ENCODE measurements around the gene ITGA2B. TPM values are rescaled to one million over a fixed set of nuclear protein-coding genes. Genes with fewer than 3 reads are reported as not detected.
"Not testable (repeated sequence)": the region's sequence is repeated elsewhere in the genome, so short reads cannot be mapped to it uniquely, and the experiment has no call there.

ITGA2B gene
- total and polyA plus RNA-seq, 3 donors from 2014 or later, result 5.1 to 6.7 (median 6.0) TPM

- no peak for TF ChIP-seq CTCF (IDR thresholded peaks at IDR 0.05)
- no peak for DNase-seq
- H3K4me1 ChIP-seq, result no peaks in the 10 kb centered on the region
- no peaks in the 10 kb centered on the region for H3K9me3 ChIP-seq
- H3K27me3 ChIP-seq, result no peaks in the 10 kb centered on the region
- H3K4me3 ChIP-seq, result no peak overlapping the region
- H3K27ac ChIP-seq, result no peak overlapping the region
- WGBS, 2 donors, result 94 to 98% methylated on average over 2 of the region's 2 CpGs
- H3K36me3 ChIP-seq (ENCODE audit: low read depth, missing control alignments), result no peaks in the 10 kb centered on the region
- intact Hi-C loops (cut with DNase I; ENCODE audit: low total_unique reads), result no loop called here
Observed at GRCh38 chr17:44394833-44395232, 5.4 kb upstream of the ITGA2B start.

GRCh38 chr17:44394112-44394511, 4.7 kb upstream of the ITGA2B start:
- intact Hi-C loops (cut with DNase I; ENCODE audit: low total_unique reads); H3K9me3 ChIP-seq; H3K27ac ChIP-seq; H3K36me3 ChIP-seq (ENCODE audit: low read depth, missing control alignments); H3K4me1 ChIP-seq; H3K27me3 ChIP-seq; DNase-seq; H3K4me3 ChIP-seq: not testable (repeated sequence)
- WGBS, 2 donors, result 98 to 99% methylated on average over 9 of the region's 9 CpGs

- no peaks in the 10 kb centered on the region for H3K27me3 ChIP-seq
- no peak overlapping the region for H3K4me3 ChIP-seq
- TF ChIP-seq CTCF (IDR thresholded peaks at IDR 0.05) (no peak), POLR2A (IDR thresholded peaks at IDR 0.05) (no peak)
- H3K36me3 ChIP-seq (ENCODE audit: low read depth, missing control alignments), result no peaks in the 10 kb centered on the region
- H3K27ac ChIP-seq, result no peak overlapping the region
- 78 to 84% methylated on average over 10 of the region's 10 CpGs for WGBS, 2 donors
- H3K9me3 ChIP-seq, result no peaks in the 10 kb centered on the region
- H3K4me1 ChIP-seq, result no peaks in the 10 kb centered on the region
- DNase-seq, result no peak
- intact Hi-C loops (cut with DNase I; ENCODE audit: low total_unique reads), result no loop called here
Observed at GRCh38 chr17:44390250-44390870, 911 bp upstream of the ITGA2B start.

- Histone ChIP-seq H3K4me1 (peaks cover 4% of the 10 kb centered on the region), H3K9me3 (no peaks in the 10 kb centered on the region), H3K27ac (no peak overlapping the region), H3K4me3 (no peak overlapping the region), H3K27me3 (no peaks in the 10 kb centered on the region), H3K36me3 (ENCODE audit: low read depth, missing control alignments) (no peaks in the 10 kb centered on the region)
- no peak for DNase-seq
- TF ChIP-seq POLR2A (IDR thresholded peaks at IDR 0.05) (no peak), CTCF (IDR thresholded peaks at IDR 0.05) (no peak)
- intact Hi-C loops (cut with DNase I; ENCODE audit: low total_unique reads), result no loop called here
- 87 to 89% methylated on average over 6 of the region's 6 CpGs for WGBS, 2 donors
Observed at GRCh38 chr17:44389723-44390202, 314 bp upstream of the ITGA2B start.

- no peaks in the 10 kb centered on the region for H3K36me3 ChIP-seq (ENCODE audit: low read depth, missing control alignments)
- no peak for TF ChIP-seq CTCF (IDR thresholded peaks at IDR 0.05)
- no peaks in the 10 kb centered on the region for H3K9me3 ChIP-seq
- H3K4me1 ChIP-seq, result peaks cover 7% of the 10 kb centered on the region
- 92 to 95% methylated on average over 2 of the region's 2 CpGs for WGBS, 2 donors
- intact Hi-C loops (cut with DNase I; ENCODE audit: low total_unique reads), result no loop called here
- no peak overlapping the region for H3K27ac ChIP-seq
- no peak overlapping the region for H3K4me3 ChIP-seq
- no peak for DNase-seq
- H3K27me3 ChIP-seq, result no peaks in the 10 kb centered on the region
Observed at GRCh38 chr17:44387804-44388203, 1.6 kb downstream of the ITGA2B start.
